Measurements from ENCODE around the gene IL17REL.

Gene IL17REL

DNA sequence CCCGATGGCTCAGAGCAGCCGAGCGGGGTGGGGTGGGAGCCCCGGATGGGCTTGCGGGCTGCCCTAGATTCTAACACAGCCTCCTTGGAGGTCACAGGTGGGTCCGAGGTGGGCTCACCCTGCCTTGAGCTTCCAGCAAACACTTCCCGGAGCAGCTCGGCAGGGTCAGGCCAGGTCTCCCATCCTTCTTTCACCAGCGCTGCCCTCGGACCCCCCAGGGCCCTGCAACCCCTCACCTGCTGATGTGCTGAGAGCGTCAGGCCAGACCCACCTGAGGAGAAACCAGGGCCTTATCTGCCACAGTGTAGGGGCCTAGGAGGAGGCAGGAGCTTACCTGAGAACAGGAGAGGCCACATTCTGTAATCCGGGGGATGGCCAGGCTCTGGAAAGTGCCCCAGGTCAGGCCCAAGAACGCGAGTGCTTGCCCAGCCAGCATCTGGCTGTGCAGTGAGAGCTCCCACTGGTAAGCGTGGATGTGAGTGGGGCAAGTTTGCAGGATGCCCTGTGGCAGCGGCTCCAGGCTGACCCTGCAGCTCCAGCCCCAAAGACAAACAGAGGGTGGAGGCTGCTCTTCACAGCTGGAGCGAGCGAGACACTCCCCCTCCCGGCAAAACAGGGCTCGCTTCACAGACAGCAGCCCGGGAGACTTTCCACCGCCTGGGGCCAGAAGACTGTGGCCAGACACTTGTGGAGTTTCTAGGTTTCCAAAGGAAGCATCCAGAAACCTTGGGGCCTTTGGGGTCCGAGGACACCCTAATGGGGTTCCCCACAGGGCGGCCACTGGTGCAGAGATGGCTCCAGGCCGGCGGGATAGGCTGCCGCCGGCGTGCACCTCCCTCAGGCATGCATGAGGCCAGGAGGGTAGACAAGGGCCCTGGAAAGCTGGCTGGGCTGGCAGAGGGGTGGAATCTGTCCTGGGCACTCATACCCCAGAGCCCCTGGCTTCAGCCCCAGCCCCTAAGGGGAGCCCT lies at the start of gene IL17REL:
IL17REL (minus strand) TSS at position 555 of the 971 bp plus-strand sequence; CDS start at position 436, 119 bp downstream.
- DNase-seq = no peak

DNA sequence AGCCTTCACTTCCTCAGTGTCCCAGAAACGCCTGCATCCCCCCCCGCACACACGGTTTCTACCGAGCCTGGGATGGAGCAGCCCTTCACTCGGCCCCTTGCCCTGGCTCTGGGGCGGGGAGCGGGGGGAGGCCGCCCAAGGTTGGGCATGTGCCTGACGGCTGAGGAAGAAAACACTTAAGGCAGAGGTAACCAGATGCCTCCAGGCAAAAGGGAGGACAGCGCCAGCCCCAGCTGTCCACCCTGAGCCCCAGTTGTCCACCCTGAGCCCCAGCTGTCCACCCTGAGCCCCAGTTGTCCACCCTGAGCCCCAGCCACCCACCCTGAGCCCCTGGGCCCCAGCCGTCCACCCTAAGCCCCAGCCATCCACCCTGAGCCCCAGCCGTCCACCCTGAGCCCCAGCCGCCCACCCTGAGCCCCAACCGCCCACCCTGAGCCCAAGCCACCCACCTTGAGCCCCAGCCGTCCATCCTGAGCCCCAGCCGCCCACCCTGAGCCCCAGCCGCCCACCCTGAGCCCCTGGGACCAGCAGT lies 49.3 kb upstream of the IL17REL start:
- DNase-seq = no peak

DNA sequence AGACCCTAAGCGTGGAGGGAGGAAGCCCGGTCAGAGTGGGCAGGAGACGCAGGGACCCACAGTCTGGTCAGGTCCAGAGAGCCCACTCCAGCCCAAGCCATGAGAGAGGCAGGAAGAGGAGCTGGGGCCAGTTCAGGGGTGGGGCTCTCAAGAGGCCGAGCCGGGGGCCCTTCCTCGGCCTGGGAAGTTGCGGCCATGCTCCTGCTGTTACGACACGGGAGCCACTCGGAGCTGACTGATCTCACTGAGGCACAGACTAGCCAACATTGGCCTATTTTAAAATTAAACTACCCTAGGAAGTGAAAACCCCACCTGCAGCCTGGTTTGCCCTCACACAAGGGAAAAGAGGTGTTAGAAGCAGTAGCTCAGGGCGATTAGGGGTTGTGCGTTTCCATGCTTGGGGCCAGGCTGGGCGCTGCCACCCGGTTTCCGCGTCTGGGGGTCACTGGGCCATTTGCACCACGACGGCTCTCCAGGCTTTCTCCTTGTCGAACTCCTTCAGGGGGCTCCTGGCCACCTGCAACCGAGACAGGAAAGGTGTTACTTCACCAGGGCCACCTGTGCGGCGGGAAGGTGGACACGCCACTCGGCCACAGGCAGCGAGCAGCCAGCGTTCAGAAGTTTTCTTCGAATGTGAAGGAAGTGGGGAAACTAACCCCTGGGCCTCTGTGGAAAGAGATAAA lies 48.7 kb upstream of the IL17REL start:
- no peak for DNase-seq

DNA sequence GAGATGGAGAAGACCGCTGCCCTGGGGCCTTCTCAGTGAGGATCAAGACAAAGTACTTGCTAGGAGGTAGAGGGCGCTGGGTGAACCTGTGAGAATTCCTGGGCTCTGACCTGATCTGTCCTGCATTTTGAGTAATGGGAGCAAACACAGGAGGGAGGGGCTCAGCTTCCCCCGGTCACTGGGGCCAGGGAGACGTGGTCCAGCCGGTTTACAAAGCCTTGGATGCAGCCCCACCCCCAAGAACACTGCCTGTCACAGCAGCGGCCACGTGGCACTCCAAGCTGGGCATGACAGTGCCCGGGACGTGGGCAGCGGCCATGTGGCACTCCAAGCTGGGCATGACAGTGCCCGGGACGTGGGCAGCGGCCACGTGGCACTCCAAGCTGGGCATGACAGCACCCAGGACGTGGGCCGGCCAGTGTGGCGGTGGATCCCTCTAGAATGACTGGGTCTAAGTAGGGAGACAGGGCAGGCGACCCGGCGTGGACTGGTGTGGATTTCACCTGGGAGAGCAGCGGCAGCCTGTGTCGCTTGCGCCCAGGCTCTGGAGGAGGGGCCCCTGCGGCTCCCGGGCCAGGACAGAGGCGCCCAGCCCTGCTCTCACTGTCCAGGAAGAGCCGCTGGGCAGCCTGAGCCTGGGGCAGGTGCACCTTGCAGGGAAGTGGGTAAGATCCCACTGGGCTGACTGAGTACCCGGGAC lies 48.0 kb upstream of the IL17REL start:
- DNase-seq = no peak

DNA sequence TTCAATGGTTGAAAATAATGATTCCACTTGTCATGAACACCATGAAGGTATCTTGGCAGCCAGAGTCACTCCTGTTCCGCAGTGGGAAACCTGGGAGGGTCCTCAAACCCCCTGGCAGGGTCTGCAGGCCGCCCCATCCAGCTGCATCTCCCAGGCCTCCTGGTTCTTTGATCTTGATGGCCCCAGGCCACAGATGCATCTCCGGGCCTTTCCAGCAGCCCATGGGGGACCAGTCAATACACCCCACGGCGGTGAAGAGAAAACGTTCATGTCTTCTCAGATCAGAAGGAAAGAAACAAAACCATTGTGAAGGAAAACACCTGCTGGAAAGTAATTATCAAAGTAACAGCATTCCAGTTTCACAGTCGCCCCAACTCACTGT lies 47.3 kb upstream of the IL17REL start:
- no peak for DNase-seq

DNA sequence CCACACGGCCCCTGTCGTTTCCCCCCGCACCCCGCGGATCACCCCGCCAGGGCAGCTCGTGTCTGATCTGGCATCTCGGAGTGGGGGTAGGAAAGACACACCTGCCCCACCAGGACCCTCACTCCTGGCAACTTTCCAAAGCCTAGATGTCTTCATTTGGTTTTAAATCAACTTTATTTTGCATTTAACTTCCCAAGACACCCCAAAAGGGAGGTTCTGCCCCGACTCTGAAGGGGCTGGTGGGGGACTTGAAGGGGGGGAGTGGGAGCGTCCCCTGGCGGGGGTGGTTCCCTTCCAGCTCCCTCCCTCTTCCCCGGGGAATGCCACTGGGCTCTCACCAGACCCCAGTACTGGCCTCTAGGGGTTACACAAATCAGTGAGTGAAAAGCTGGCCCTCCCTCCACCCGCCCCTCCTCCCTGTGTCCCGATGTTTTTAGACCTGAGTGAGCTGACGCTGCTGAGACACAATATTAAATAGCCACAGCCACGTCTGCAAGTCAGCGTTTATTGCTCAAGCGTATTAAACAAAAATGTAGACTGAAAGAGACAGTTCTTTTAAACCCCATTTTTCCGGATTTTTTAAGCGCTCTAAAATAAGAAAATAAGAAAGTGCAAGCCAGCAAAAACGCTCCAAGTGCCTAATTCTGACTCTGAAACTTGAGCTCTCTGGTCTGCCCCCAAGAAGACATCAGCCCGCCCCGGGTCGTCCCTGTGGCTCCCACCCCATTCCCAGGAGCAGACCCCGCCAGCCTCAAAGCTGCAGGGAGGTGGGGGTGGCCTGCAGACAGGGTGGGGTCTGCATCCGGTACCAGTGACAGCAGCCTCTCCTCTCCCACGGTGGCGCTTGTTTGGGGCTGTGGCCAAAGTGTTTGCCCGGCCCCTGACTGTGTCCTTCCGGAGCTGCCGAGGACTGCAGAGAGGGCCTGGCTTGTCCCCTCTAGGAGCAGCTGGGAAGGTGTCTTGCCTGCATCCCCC lies 46.6 kb upstream of the IL17REL start:
- no peak for DNase-seq

DNA sequence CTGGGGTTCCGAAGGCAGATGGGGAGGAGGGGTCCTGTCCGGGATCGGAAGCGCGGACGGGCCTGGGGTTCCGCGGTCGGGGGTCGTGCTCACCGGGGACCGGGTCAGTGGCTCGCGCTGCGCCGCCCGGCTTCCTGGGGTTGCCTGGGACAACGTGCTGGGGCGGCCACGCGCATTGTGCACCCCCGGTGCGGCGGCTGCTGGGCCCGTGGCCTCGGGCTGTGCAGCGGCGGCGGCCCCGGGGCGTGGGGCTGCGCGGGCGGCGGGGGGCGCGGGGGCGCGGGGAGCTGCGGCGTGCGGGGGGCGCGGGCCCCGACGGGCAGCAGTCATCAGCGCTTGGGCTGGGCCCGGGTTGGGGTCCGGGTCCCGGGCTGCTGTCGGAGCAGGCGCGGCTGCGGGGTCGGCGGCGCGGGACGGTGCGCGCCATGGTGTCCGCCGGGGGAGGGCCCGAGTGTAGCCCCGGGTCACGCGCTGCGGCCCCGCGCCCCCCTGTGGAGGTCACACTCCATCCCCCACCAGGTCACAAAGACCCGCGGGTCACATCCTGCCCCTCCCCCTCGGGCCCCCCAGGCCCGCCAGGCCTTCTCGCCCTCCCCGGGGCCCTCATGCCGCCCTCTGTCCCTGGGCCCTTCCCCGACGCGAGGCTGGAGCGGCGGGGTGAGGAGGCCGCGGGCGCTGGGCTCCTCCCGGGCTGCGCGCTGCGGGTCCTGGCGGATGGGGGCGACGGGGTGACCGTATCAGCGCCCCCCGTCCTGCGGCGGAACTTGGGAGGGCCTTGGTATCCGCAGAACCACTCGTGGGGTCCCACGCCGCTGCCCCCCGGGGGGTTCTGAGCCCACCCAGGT lies 45.7 kb upstream of the IL17REL start, which contains the start of gene TTLL8:
TTLL8 (minus strand) TSS at position 238 of the 845 bp plus-strand sequence.
- DNase-seq = no peak

DNA sequence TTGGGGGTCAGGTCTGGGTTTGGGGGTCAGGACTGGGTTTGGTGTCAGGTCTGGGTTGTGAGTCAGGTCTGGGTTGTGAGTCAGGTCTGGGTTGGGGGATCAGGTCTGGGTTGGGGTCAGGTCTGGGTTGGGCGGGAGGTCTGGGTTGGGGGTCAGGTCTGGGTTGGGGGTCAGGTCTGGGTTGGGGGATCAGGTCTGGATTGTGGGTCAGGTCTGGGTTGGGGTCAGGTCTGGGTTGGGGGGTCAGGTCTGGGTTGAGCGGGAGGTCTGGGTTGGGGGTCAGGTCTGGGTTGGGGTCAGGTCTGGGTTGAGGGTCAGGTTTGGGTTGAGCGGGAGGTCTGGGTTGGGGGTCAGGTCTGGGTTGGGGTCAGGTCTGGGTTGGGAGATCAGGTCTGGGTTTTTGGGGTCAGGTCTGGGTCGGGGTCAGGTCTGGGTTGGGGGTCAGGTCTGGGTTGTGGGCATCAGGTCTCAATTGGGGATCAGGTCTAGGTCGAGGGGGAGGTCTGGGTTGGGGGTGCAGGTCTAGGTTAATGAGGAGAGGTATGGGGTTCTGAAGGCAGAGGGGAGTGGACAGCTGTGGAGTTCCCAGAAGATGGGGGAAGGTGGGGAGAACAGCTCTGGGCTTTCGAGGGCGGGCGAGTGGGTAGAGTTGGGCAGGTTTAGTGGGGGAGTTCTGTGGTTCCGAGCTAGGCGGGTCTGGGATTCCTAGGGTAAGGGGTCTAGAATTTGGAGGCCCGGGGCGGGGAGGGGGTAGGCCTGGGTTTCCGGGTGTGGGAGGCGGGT lies 44.9 kb upstream of the IL17REL start:
- no peak for DNase-seq

DNA sequence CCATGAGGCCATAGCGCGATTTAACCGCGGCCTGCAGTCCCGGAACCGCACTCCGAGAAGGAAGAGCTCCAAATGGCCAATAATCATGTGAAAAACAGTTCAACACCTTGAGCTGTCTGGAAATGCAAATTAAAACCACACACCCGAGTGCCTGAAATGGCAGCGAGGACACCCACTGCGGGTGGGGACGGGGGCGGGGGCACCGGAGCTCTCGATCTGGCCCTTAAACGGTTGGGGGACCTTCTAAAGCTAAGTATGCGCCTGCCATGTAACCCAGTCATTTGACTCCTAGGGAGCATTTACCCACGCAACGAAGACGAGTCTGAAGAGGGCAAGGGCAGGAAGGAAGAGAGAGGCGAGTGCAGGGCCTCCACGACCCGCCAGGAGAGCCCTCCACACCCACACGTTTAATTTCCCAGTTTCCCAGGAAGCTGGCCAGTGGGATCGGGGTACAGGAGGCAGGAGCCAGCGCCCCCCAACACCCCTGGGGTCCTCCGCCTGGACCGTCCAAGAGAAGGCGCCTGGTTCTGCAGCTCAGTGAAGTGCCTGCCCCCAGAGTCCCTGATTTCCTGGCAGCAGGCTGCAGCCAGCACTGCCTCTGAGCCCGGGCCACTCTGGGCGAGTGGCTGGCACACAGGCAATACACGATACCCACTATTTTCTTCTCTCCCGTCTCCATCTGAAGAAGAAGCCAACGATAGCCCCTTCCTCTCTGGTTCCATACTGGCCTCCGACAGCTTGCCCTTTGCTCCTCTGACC lies 43.8 kb upstream of the IL17REL start:
- DNase-seq = no peak

DNA sequence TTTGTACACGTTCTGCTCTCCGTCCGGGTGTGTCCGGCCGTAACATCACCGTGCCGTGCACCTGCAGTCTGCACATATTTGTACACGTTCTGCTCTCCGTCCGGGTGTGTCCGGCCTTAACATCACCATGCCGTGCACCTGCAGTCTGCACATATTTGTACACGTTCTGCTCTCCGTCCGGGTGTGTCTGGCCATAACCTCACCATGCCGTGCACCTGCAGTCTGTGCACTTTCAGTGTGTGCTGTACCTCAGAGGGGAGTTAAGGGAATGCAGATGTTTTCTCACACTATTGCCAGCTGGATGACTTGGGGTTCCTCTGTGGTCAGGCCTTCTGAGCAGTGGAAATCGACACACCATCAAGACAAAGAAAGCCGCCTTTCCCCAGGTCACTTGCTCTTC lies 41.3 kb upstream of the IL17REL start:
- DNase-seq = no peak

DNA sequence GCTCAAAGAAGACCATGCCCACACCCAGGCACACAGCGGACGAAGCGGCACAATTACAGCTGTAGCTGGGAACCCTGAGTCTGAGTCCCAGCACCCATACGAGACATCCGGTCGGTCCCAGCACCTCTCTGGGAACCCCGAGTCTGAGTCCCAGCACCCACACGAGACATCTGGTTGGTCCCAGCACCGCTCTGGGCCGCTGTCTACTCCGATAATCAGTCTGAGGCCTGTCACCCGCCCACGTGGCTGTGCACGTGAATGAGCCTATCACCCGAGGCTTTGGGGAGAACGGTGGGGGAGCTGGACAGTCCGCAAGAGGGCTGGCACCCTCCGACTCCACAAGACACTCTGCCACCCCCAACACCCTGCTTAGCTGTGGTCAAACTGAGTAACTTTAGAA lies 39.4 kb upstream of the IL17REL start:
- no peak for DNase-seq

DNA sequence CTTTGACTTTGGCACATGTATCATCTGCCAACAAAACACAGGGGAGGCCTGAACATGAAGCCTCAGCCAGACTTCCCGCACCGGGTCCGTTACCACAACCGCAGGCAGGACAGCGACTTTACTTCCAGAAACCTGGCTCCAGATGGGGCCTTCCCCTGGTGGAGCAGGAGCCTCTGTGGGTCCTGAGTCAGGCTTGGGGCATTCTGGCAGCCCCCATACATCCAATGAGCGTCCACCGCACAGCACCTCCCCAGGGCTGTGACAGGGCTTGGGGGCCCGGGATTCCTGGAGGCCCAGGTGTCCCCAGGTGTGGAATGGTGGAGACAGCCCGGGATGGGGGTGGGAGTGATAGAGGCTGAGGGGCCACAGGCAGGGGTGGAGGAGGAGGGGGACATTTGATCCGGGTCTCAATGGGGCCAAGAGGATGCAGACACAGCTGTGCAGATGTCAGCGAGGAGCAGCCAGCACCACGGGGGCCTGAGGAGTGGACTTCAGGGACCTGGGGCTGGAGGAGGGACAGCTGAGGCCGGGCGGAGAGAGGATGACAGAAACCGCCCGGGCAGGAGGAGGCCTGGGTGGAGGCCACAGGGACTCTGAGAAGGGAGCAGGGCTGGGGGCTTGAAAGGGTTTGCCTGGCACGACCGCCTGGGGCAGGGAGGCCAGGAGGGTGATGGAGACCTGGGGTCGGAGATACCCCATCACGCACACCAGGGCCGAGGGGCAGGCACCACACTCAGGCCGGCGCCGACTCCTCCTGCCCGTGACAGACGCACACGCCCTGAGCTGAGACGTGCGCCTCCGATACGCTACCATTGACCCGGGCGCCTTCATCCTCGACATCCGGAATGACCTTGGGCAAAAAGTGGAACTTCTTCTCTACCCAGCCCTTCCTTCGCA lies 37.0 kb upstream of the IL17REL start:
- no peak for DNase-seq

DNA sequence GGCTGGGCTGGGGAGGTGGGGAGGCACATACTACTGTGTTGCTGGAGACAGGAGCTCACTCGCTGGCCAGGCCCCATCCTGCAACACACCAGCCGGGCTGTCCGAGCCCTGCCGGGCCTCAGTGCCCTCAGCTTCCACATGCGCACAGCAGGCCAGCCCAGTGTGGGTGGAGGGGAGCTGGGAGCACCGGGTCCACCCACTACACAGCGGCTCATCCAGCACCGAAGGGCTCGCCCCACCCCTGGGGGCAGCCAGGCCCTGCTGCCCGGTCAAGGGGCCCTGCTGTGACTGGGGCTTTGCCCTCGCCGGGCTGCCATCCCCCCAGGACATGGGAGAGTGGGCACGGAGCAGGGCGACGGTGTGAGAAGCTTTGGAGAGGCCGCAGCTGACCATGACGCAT lies 36.3 kb upstream of the IL17REL start:
- DNase-seq = no peak

DNA sequence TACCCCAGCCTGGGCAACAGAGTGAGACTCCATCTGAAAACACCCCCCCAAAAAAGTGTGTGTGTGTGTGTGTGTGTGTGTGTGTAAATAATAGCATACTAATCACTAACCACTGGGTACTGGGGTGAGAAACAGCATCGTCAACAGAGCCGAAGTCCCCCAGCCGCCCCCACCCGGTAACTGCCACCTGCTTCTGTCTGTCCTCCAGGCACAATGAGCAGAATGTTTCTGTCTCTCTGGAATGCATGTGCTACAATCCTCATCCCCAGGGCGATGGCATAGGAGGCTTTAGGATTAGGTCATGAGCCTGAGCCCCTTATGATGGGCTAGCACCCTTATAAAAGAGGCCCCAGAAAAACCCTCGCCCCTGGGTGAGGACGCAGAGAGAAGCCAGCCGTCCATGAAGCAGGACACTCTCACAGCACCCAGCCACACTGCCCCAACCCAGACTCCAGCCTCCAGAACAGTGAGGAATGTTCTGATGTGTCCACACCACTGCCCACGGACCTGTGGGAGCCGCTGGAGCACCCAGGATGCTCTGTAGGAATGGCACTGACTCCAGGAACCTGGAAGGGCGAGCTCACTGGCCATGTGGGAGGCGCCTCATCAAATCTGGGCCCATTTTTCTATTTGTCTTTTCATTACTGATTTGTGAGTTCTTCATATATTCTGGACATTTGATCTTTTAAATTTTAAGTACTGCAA lies 35.6 kb upstream of the IL17REL start:
- DNase-seq = no peak

DNA sequence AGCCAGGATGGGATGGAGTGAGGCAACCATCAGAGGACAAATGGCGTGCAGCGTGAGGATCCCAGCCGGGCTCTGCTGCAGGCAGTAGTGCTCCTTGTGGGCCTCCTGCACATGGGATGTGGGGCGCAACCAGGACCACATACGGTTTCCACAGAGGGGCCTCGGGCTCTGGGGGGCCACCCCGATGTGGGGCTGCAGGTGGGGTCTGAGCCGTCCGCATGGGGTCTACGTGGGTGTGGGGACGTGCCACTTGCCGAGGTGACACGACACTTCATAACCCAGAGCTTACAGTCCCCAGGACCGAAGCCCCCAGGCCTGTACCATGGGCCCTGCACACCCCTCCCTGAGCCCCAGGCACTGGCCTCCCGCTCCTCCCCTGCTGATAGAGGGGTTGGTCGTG lies 34.8 kb upstream of the IL17REL start:
- no peak for DNase-seq

DNA sequence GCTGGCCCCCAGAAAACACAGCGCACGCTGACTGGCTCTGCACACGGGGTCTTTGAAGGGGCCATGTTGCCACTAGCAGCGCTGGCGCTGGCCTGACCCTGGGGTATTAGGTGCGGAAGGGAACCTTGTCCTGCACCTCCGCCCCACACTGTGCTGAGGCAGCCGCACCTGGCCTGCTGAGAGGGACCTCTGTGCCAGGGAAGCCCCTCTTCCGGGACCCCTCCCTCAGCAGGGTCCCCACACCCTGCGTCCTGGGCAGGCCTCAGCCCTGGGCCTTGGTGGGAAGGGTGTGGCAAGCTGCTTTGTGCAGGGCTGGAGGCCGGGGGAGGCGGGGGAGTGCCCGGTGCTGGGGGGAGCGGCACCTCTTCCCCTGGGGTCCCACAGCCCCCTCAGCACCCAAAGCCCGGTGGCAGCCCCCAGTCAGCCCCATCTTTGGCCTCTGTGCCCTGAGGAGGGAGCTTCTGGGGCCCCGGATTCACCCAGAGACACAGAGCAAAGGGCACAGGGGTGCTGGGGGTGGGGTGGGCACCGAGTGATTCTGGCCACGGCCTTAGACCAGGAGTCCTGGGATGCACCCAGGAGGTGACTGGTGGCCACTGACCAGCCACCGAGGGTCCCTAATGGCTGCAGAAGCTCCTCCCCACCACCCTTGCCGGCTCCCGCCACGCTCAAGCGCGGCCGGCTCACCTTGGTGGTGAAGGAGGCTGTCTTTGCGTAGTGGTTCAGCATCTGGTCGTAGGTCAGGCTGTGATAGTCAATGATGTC lies 34.1 kb upstream of the IL17REL start:
- DNase-seq = no peak

DNA sequence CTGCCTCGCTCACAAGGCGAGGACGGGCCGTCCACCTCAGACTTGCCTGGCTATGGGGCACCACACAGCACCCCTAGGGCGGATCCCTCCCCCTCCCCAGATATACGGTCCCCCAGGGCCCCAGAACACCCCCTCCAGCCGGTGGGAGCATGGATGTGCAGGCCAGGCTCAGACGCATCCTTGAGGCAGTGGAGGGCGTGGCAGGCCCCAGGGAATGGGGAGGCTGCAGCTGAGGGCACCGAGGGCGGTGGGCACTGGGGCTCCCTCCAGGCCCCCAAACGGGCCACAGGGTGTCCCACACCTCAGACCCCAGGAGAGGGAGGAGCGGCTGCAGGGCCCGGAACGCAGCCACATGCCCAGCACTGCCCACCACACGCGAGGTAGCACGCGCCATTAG lies 33.5 kb upstream of the IL17REL start:
- no peak for DNase-seq
